ENCODE data around the gene AASS.

AASS gene

GRCh38 chr7:122103064-122103463 is 41.0 kb downstream of the AASS start:
- no peak for DNase-seq

GRCh38 chr7:122100021-122100420 is 44.0 kb downstream of the AASS start:
- DNase-seq = no peak

GRCh38 chr7:122095642-122096041 is 48.4 kb downstream of the AASS start:
- no peak for DNase-seq

GRCh38 chr7:122094549-122094948 is 49.5 kb downstream of the AASS start:
- no peak for DNase-seq

GRCh38 chr7:122092964-122093797 is 50.9 kb downstream of the AASS start:
- DNase-seq = peak; percentile 39

- no peak for DNase-seq
These were observed 61.4 kb downstream of the AASS start for GRCh38 chr7:122082670-122083069.

GRCh38 chr7:122082160-122082559 is 61.9 kb downstream of the AASS start:
- DNase-seq = no peak

GRCh38 chr7:122073635-122074034 is 70.4 kb downstream of the AASS start:
- no peak for DNase-seq

GRCh38 chr7:122072924-122073599 is 71.0 kb downstream of the AASS start:
- no peak for DNase-seq

GRCh38 chr7:122072272-122072671 is 71.8 kb downstream of the AASS start:
- no peak for DNase-seq

GRCh38 chr7:122070834-122071233 is 73.2 kb downstream of the AASS start:
- DNase-seq = no peak

GRCh38 chr7:122070062-122070461 is 74.0 kb downstream of the AASS start:
- no peak for DNase-seq

GRCh38 chr7:122068999-122069398 is 75.0 kb downstream of the AASS start:
- no peak for DNase-seq

- DNase-seq = no peak
These were observed 76.0 kb downstream of the AASS start for GRCh38 chr7:122068046-122068445.

GRCh38 chr7:122067077-122067476 is 77.0 kb downstream of the AASS start:
- no peak for DNase-seq

- no peak for DNase-seq
These were observed 79.1 kb downstream of the AASS start for GRCh38 chr7:122064971-122065370.

- DNase-seq = no peak
These were observed 80.9 kb downstream of the AASS start for GRCh38 chr7:122063146-122063545.

GRCh38 chr7:122059542-122059941 is 84.5 kb downstream of the AASS start:
- no peak for DNase-seq

- no peak for DNase-seq
These were observed 87.1 kb downstream of the AASS start for GRCh38 chr7:122056977-122057376.

GRCh38 chr7:122055073-122055472 is 89.0 kb downstream of the AASS start:
- no peak for DNase-seq

- DNase-seq = no peak
These were observed 89.7 kb downstream of the AASS start for GRCh38 chr7:122054393-122054792.

GRCh38 chr7:122046402-122046801 is 97.6 kb downstream of the AASS start:
- DNase-seq = no peak

- no peak for DNase-seq
These were observed 103.9 kb downstream of the AASS start for GRCh38 chr7:122040147-122040546.

GRCh38 chr7:122038904-122039303 is 105.1 kb downstream of the AASS start:
- no peak for DNase-seq
